ENCODE results near the gene SACM1L.

SACM1L gene

DNA sequence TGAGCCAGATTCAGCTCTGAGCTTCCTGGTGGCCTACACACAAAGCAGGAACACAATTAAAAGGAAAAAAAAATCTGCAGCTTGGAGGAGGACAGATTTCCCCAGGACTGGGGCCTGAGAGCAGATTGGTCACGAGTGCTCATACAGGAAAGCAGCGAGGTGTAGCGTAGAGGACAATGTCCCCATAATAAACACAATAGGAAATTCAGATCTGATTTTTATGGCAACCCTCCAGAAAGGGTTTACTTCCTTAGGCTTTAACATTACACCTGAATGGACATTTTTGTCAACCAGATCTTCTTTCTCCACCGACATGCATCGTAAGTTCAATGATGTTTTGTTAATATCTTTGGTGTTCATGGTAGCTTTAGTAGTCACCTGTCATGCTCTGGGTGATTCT is 83.9 kb downstream of the SACM1L start:
- peaks cover 23% of the 10 kb centered on the region for H3K27me3 ChIP-seq
- TF ChIP-seq, protein P1, sequence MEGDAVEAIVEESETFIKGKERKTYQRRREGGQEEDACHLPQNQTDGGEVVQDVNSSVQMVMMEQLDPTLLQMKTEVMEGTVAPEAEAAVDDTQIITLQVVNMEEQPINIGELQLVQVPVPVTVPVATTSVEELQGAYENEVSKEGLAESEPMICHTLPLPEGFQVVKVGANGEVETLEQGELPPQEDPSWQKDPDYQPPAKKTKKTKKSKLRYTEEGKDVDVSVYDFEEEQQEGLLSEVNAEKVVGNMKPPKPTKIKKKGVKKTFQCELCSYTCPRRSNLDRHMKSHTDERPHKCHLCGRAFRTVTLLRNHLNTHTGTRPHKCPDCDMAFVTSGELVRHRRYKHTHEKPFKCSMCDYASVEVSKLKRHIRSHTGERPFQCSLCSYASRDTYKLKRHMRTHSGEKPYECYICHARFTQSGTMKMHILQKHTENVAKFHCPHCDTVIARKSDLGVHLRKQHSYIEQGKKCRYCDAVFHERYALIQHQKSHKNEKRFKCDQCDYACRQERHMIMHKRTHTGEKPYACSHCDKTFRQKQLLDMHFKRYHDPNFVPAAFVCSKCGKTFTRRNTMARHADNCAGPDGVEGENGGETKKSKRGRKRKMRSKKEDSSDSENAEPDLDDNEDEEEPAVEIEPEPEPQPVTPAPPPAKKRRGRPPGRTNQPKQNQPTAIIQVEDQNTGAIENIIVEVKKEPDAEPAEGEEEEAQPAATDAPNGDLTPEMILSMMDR (IDR thresholded peaks at IDR 0.05) = no peak
- H3K36me3 ChIP-seq = no peaks in the 10 kb centered on the region
- H3K9me3 ChIP-seq = no peaks in the 10 kb centered on the region
- no peaks in the 10 kb centered on the region for H3K4me1 ChIP-seq (ENCODE audit: control insufficient read depth in 1 of 2, insufficient read depth in 1 of 2, low read depth in 1 of 2, low read length in 1 of 2)
- H3K4me3 ChIP-seq (ENCODE audit: low read depth in 1 of 2, low read length in 1 of 2) = no peak overlapping the region
- H3K27ac ChIP-seq = no peak overlapping the region

DNA sequence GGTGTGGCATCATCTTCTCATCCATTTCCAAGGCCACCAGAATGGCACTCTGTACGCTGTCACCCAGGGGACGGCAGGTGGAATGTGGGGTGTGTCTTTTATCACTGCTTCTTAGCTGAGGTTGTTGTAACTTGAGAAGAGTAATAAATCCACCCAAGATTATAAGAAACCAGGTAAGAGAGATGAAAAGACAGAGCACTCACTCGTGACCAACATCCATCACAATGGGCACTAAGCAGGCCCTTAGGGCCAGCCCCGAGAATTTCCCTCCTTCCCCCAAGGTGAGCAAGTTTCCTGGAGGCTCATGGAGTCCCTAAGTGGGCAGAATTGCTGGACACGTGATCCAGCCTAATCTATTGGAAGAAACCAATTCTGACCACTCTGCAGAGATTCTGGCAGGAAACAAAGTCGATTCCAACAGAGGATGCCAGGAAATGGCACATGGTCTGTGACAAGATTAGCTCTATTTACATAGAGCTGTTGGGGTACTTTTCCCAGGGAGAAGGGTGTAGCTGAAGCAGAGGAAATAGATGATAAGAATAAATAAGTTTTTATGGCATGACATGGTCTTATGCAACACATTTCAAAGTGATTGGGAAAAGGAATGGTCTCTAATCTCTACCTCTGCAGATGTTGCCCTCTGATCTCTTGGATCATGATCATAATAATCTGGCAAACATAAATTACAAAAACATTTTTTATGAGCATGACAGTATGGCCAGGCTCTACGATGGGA is 84.7 kb downstream of the SACM1L start:
- no peak overlapping the region for H3K4me3 ChIP-seq (ENCODE audit: low read depth in 1 of 2, low read length in 1 of 2)
- TF ChIP-seq, protein P1 (IDR thresholded peaks at IDR 0.05) = no peak
- peaks cover 22% of the 10 kb centered on the region for H3K27me3 ChIP-seq
- H3K36me3 ChIP-seq = no peaks in the 10 kb centered on the region
- H3K4me1 ChIP-seq (ENCODE audit: control insufficient read depth in 1 of 2, insufficient read depth in 1 of 2, low read depth in 1 of 2, low read length in 1 of 2) = no peaks in the 10 kb centered on the region
- H3K27ac ChIP-seq = no peak overlapping the region
- no peaks in the 10 kb centered on the region for H3K9me3 ChIP-seq

DNA sequence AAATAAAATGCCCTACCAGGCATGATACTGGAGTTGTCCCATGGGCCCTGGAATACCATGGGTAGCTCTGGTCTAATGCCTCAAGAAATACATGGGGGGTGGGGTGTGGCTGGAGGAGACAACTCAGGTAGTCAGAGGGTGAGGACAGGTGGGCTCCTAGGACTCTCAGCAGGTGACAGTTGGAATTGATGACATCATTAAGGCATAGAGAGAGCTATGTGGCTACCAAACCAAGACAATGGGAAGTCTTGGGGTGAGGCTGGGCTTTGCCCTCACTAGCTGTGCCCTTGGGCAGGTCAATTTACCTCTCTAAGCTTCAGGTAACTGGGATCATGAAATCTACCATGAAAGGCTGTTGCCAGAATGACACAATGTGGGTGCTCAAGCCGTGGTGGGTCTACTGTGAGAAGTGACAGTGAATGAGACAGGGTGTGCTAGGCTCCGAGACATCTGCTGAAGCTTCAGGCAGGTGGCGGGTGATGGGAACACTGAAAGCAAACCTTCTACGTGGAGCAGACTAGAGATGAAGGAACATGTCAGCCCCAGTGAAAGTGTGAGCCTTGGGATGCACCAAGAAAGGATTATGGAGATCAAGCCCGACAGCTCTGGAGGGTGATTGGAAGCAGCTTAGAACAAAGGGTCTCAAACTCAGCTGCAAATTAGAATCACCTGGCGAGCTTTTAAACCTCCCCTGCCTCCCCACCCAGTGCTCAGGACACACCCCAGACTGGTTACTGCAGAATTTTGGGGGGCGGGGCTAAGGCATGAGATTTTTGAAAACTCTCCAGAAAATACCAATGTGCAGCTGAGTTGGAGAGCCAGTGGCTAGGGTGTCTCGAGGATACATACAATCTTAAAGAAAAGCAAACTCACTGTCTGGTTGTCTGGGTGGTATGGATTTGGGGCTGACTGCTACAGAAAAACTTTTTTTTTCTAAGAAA is 85.7 kb downstream of the SACM1L start:
- TF ChIP-seq, protein P1 (IDR thresholded peaks at IDR 0.05) = no peak
- no peak overlapping the region for H3K27ac ChIP-seq
- H3K4me1 ChIP-seq (ENCODE audit: control insufficient read depth in 1 of 2, insufficient read depth in 1 of 2, low read depth in 1 of 2, low read length in 1 of 2) = no peaks in the 10 kb centered on the region
- no peaks in the 10 kb centered on the region for H3K36me3 ChIP-seq
- H3K4me3 ChIP-seq (ENCODE audit: low read depth in 1 of 2, low read length in 1 of 2) = no peak overlapping the region
- H3K9me3 ChIP-seq = no peaks in the 10 kb centered on the region
- peaks cover 13% of the 10 kb centered on the region for H3K27me3 ChIP-seq

DNA sequence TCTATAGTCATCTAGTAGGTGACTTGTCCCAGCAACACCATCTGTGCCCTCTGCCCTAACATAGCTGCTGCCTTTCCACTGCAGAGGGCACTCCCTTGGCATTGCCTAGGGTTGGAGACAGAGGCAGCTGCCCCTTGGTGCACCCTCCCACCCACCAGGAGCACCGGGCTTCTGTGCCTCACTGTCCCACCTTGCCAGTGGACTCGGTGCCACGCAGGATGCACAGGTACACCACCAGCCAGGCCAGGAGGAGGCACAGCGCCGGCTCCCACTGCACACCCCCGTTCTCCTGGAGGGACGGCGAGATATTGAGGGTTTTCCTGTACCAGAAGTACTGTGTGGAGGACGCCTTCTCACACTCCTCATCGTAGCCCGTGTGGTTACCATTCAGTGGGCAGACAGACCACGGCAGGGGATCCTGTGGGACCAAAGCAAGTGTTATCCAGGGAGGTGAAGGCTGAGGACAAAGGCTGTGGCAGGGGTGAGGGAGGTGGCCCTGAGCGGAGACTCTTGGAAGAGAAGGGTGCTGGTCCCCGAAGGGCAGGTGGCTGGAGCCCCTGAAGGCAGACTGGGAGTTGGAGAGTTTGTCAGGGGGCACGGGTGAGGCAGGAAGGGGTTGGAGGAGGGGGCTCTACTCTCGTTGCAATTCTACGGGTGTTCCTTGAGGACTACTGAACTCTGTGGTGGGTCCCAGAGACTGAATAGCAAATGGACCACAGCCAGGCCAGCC is 86.5 kb downstream of the SACM1L start:
- H3K4me1 ChIP-seq (ENCODE audit: control insufficient read depth in 1 of 2, insufficient read depth in 1 of 2, low read depth in 1 of 2, low read length in 1 of 2) = no peaks in the 10 kb centered on the region
- H3K36me3 ChIP-seq = no peaks in the 10 kb centered on the region
- H3K27me3 ChIP-seq = peaks cover 5% of the 10 kb centered on the region
- H3K4me3 ChIP-seq (ENCODE audit: low read depth in 1 of 2, low read length in 1 of 2) = no peak overlapping the region
- TF ChIP-seq, protein P1 (IDR thresholded peaks at IDR 0.05) = no peak
- no peaks in the 10 kb centered on the region for H3K9me3 ChIP-seq
- no peak overlapping the region for H3K27ac ChIP-seq

DNA sequence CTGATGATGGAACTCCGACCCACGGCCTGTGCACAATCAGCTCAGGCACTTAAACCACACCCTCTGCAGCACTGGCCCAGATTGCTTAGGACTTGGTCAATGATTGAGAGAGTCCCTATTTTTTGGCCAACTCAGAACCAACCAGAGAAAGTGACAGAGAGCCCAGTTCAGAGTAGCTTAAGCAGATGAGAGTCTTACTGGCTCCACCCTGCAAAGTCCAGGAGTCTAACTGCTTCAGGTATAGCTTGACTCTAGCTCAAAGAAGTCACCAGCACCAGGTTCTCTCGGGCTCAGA is 87.1 kb downstream of the SACM1L start:
- Histone ChIP-seq H3K27me3 (peaks cover 5% of the 10 kb centered on the region), H3K9me3 (no peaks in the 10 kb centered on the region), H3K4me3 (ENCODE audit: low read depth in 1 of 2, low read length in 1 of 2) (no peak overlapping the region), H3K27ac (no peak overlapping the region), H3K4me1 (ENCODE audit: control insufficient read depth in 1 of 2, insufficient read depth in 1 of 2, low read depth in 1 of 2, low read length in 1 of 2) (no peaks in the 10 kb centered on the region), H3K36me3 (no peaks in the 10 kb centered on the region)
- TF ChIP-seq, protein P1 (IDR thresholded peaks at IDR 0.05) = no peak
